ENCODE results near the gene PPM1H. TPM values are rescaled to one million over a fixed set of nuclear protein-coding genes. Genes with fewer than 3 reads are reported as not detected.

The PPM1H gene
- total and polyA plus RNA-seq, 4 donors, result 2.3 to 7.2 (median 4.1) TPM

DNA sequence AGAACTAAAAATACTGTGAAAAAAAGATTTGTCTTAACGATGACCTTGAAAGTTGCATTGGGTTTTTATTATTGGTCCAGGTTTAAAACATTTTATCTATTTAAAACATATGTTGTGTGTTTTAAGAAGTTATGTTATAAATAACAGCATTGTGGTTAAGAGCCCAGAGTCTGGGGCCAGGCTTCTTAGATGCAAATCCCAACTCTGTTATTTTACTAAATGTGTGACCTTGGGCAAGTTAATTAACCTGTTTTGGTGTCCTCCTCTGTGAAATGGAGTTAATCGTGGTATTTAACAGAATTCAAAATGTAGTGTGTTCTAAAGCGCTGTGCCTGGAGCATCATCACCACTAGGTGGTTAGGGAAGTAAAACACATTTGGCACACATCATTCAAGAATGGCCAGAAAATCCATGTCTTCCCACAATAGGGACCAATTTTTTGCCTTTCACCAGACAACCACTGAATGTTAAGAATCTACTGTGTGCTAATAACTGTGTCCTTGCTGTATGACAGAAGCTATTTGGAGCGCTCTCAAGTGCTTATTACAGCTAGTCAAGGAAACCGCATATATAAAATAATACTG is 335.0 kb downstream of the PPM1H start:
- 96% methylated on average over 5 of the region's 5 CpGs for WGBS
- Histone ChIP-seq H3K36me3 (ENCODE audit: control insufficient read depth in 4 of 4, insufficient read depth in 3 of 4, low read depth in 1 of 4, low read length in 3 of 4) (no peaks in the 10 kb centered on the region), H3K9ac (ENCODE audit: low read depth in 1 of 2, low read length in 2 of 2) (no peak overlapping the region), H3K27me3 (ENCODE audit: control insufficient read depth in 4 of 4, insufficient read depth in 4 of 4, low read length in 3 of 4) (no peaks in the 10 kb centered on the region), H3K4me1 (ENCODE audit: control insufficient read depth in 4 of 4, insufficient read depth in 4 of 4, low read length in 3 of 4) (peaks cover 0 to 12% (median 6%) of the 10 kb centered on the region in 4 donors), H3K27ac (ENCODE audit: low read depth in 1 of 2, low read length in 2 of 2) (no peak overlapping the region), H3K4me3 (ENCODE audit: low read depth in 1 of 3, low read length in 3 of 3) (no peak overlapping the region), H3K9me3 (ENCODE audit: control insufficient read depth in 4 of 4, low read length in 3 of 4) (no peaks in the 10 kb centered on the region)
- no peak for DNase-seq (ENCODE audit: low spot score)
- TF ChIP-seq RAD21 (IDR thresholded peaks at IDR 0.05) (no peak), GABPA (IDR thresholded peaks at IDR 0.05 in 1 of 2, conservative IDR thresholded peaks at IDR 0.05 in 1 of 2) (no peak), FOXA1 (IDR thresholded peaks at IDR 0.05) (no peak), JUND (IDR thresholded peaks at IDR 0.05) (no peak), RXRA (IDR thresholded peaks at IDR 0.05) (no peak), FOXA2 (IDR thresholded peaks at IDR 0.05) (no peak), NR2F2 (IDR thresholded peaks at IDR 0.05) (no peak), HNF4A (conservative IDR thresholded peaks at IDR 0.05) (no peak), YY1 (IDR thresholded peaks at IDR 0.05) (no peak)
- TF ChIP-seq, protein P1, sequence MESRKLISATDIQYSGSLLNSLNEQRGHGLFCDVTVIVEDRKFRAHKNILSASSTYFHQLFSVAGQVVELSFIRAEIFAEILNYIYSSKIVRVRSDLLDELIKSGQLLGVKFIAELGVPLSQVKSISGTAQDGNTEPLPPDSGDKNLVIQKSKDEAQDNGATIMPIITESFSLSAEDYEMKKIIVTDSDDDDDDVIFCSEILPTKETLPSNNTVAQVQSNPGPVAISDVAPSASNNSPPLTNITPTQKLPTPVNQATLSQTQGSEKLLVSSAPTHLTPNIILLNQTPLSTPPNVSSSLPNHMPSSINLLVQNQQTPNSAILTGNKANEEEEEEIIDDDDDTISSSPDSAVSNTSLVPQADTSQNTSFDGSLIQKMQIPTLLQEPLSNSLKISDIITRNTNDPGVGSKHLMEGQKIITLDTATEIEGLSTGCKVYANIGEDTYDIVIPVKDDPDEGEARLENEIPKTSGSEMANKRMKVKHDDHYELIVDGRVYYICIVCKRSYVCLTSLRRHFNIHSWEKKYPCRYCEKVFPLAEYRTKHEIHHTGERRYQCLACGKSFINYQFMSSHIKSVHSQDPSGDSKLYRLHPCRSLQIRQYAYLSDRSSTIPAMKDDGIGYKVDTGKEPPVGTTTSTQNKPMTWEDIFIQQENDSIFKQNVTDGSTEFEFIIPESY (IDR thresholded peaks at IDR 0.05), result no peak
- TF ChIP-seq, protein P2, sequence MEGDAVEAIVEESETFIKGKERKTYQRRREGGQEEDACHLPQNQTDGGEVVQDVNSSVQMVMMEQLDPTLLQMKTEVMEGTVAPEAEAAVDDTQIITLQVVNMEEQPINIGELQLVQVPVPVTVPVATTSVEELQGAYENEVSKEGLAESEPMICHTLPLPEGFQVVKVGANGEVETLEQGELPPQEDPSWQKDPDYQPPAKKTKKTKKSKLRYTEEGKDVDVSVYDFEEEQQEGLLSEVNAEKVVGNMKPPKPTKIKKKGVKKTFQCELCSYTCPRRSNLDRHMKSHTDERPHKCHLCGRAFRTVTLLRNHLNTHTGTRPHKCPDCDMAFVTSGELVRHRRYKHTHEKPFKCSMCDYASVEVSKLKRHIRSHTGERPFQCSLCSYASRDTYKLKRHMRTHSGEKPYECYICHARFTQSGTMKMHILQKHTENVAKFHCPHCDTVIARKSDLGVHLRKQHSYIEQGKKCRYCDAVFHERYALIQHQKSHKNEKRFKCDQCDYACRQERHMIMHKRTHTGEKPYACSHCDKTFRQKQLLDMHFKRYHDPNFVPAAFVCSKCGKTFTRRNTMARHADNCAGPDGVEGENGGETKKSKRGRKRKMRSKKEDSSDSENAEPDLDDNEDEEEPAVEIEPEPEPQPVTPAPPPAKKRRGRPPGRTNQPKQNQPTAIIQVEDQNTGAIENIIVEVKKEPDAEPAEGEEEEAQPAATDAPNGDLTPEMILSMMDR (IDR thresholded peaks at IDR 0.05; ENCODE audit: low read depth, low read length, missing input control), result no peak
- TF ChIP-seq, protein P3, sequence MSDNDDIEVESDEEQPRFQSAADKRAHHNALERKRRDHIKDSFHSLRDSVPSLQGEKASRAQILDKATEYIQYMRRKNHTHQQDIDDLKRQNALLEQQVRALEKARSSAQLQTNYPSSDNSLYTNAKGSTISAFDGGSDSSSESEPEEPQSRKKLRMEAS (IDR thresholded peaks at IDR 0.05), result no peak

DNA sequence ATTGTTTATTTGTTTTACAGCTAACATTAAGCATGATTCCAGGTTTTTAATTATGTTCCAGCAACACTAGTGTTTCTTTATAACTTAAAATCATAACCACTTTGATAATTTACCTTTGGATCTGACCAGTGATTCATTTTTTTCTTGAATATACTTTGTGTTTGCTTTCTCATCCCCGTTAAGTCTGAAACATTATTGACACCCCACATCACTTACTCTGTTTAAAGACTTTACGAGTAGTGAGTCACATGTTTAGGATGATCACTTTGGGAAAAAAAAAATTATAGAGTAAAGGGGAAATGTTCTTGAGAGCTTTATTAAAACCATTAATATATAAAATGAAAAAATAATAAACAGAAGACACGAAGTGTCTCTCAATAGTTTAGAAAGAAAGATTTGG is 336.1 kb downstream of the PPM1H start:
- H3K36me3 ChIP-seq (ENCODE audit: control insufficient read depth in 4 of 4, insufficient read depth in 3 of 4, low read depth in 1 of 4, low read length in 3 of 4), result no peaks in the 10 kb centered on the region
- no peaks in the 10 kb centered on the region for H3K27me3 ChIP-seq (ENCODE audit: control insufficient read depth in 4 of 4, insufficient read depth in 4 of 4, low read length in 3 of 4)
- WGBS, result 92% methylated on average over 3 of the region's 3 CpGs
- H3K9me3 ChIP-seq (ENCODE audit: control insufficient read depth in 4 of 4, low read length in 3 of 4), result no peaks in the 10 kb centered on the region
- H3K4me3 ChIP-seq (ENCODE audit: low read depth in 1 of 3, low read length in 3 of 3), result no peak overlapping the region
- DNase-seq (ENCODE audit: low spot score), result no peak
- no peak overlapping the region for H3K27ac ChIP-seq (ENCODE audit: low read depth in 1 of 2, low read length in 2 of 2)
- peaks cover 0 to 8% (median 3%) of the 10 kb centered on the region in 4 donors for H3K4me1 ChIP-seq (ENCODE audit: control insufficient read depth in 4 of 4, insufficient read depth in 4 of 4, low read length in 3 of 4)
- TF ChIP-seq FOXA2 (IDR thresholded peaks at IDR 0.05), result no peak
- TF ChIP-seq, protein P3 (IDR thresholded peaks at IDR 0.05), result no peak
- no peak for TF ChIP-seq NR2F2 (IDR thresholded peaks at IDR 0.05)
- TF ChIP-seq GABPA (IDR thresholded peaks at IDR 0.05 in 1 of 2, conservative IDR thresholded peaks at IDR 0.05 in 1 of 2), result no peak
- TF ChIP-seq YY1 (IDR thresholded peaks at IDR 0.05), result no peak
- no peak for TF ChIP-seq EGR1 (IDR thresholded peaks at IDR 0.05; ENCODE audit: low read depth in 2 of 2)
- TF ChIP-seq RXRA (IDR thresholded peaks at IDR 0.05), result no peak
- no peak for TF ChIP-seq TAF1 (conservative IDR thresholded peaks at IDR 0.05)
- no peak for TF ChIP-seq SP1 (IDR thresholded peaks at IDR 0.05)
- TF ChIP-seq FOXA1 (IDR thresholded peaks at IDR 0.05), result no peak
- TF ChIP-seq, protein P4, sequence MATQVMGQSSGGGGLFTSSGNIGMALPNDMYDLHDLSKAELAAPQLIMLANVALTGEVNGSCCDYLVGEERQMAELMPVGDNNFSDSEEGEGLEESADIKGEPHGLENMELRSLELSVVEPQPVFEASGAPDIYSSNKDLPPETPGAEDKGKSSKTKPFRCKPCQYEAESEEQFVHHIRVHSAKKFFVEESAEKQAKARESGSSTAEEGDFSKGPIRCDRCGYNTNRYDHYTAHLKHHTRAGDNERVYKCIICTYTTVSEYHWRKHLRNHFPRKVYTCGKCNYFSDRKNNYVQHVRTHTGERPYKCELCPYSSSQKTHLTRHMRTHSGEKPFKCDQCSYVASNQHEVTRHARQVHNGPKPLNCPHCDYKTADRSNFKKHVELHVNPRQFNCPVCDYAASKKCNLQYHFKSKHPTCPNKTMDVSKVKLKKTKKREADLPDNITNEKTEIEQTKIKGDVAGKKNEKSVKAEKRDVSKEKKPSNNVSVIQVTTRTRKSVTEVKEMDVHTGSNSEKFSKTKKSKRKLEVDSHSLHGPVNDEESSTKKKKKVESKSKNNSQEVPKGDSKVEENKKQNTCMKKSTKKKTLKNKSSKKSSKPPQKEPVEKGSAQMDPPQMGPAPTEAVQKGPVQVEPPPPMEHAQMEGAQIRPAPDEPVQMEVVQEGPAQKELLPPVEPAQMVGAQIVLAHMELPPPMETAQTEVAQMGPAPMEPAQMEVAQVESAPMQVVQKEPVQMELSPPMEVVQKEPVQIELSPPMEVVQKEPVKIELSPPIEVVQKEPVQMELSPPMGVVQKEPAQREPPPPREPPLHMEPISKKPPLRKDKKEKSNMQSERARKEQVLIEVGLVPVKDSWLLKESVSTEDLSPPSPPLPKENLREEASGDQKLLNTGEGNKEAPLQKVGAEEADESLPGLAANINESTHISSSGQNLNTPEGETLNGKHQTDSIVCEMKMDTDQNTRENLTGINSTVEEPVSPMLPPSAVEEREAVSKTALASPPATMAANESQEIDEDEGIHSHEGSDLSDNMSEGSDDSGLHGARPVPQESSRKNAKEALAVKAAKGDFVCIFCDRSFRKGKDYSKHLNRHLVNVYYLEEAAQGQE (IDR thresholded peaks at IDR 0.05), result no peak
- TF ChIP-seq, protein P2 (IDR thresholded peaks at IDR 0.05; ENCODE audit: low read depth, low read length, missing input control), result no peak
- TF ChIP-seq, protein P5, sequence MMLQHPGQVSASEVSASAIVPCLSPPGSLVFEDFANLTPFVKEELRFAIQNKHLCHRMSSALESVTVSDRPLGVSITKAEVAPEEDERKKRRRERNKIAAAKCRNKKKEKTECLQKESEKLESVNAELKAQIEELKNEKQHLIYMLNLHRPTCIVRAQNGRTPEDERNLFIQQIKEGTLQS (IDR thresholded peaks at IDR 0.05), result no peak
- no peak for TF ChIP-seq JUND (IDR thresholded peaks at IDR 0.05)
- TF ChIP-seq RAD21 (IDR thresholded peaks at IDR 0.05), result no peak
- TF ChIP-seq, protein P1 (IDR thresholded peaks at IDR 0.05), result no peak
- TF ChIP-seq HNF4G (IDR thresholded peaks at IDR 0.05), result no peak
- no peak for TF ChIP-seq HNF4A (conservative IDR thresholded peaks at IDR 0.05)
- no peak overlapping the region for H3K9ac ChIP-seq (ENCODE audit: low read depth in 1 of 2, low read length in 2 of 2)

Measured in liver (tissue), 9 donors.